ENCODE data around the gene FER1L5. TPM values are rescaled to one million over a fixed set of nuclear protein-coding genes. Genes with fewer than 3 reads are reported as not detected.

Gene FER1L5
- total RNA-seq, 1 experiment from 2014 or later, result 1.2 TPM

- TF ChIP-seq CTCF (conservative IDR thresholded peaks at IDR 0.05), result no peak
- Histone ChIP-seq H3K4ac (ENCODE audit: low read depth, low read length) (no peak overlapping the region), H3K9me3 (ENCODE audit: control insufficient read depth, low read depth, low read length) (no peaks in the 10 kb centered on the region), H3K56ac (ENCODE audit: insufficient read length, low read depth, low read length) (no peak overlapping the region), H3K27me3 (ENCODE audit: insufficient read depth, low read length) (no peaks in the 10 kb centered on the region), H3T11ph (ENCODE audit: low read length) (no peak overlapping the region), H3K23ac (ENCODE audit: insufficient read length, low read depth, low read length) (no peak overlapping the region), H2BK5ac (ENCODE audit: insufficient read length, low read length) (no peak overlapping the region), H4K8ac (replicated peaks; ENCODE audit: insufficient read length, low read depth, low read length) (no peak overlapping the region), H3K27ac (ENCODE audit: insufficient read length, low read depth, low read length) (no peak overlapping the region), H2BK12ac (ENCODE audit: insufficient read length, low read depth, low read length) (no peak overlapping the region), H2BK20ac (ENCODE audit: low read depth, low read length, poor library complexity, severe bottlenecking) (no peak overlapping the region), H3K4me1 (ENCODE audit: insufficient read depth, low read length) (no peaks in the 10 kb centered on the region), H3K79me2 (ENCODE audit: insufficient read depth, low read length) (no peaks in the 10 kb centered on the region), H4K20me1 (ENCODE audit: control insufficient read depth, insufficient read depth, insufficient read length) (no peaks in the 10 kb centered on the region), H2BK120ac (ENCODE audit: low read depth, low read length, poor library complexity, severe bottlenecking) (no peak overlapping the region), H3K79me1 (ENCODE audit: insufficient read depth, low read depth, low read length, poor library complexity, severe bottlenecking) (no peaks in the 10 kb centered on the region), H3K18ac (ENCODE audit: insufficient read length, low read depth, low read length) (no peak overlapping the region), H3K4me2 (ENCODE audit: insufficient read depth, insufficient read length, low read length) (no peak overlapping the region), H2BK15ac (ENCODE audit: low read depth, low read length) (no peak overlapping the region), H3K9ac (ENCODE audit: extremely low read depth, insufficient read length, low read length) (no peak overlapping the region), H3K23me2 (ENCODE audit: insufficient read length, low read depth, low read length, poor library complexity, severe bottlenecking) (no peaks in the 10 kb centered on the region), H4K5ac (ENCODE audit: insufficient read length, low read depth, low read length) (no peak overlapping the region), H2AFZ (ENCODE audit: low read length) (no peak overlapping the region), H3K14ac (ENCODE audit: insufficient read depth, low read length) (no peak overlapping the region), H4K91ac (ENCODE audit: insufficient read length, low read depth, low read length) (no peak overlapping the region), H2AK5ac (ENCODE audit: insufficient read length, low read length) (no peak overlapping the region)
- Mint-ChIP-seq H3K27ac (peak overlapping the region in 1 of 3 experiments; percentile 20; a peak in 1 of 7 replicates), H3K36me3 (ENCODE audit: insufficient read depth in 1 of 3, low read depth in 3 of 3) (no peaks in the 10 kb centered on the region), H3K9me3 (no peaks in the 10 kb centered on the region), H3K27me3 (ENCODE audit: low read depth) (no peaks in the 10 kb centered on the region; the same call in 1 of the 2 replicates), H3K4me1 (peaks cover 13 to 23% of the 10 kb centered on the region in 2 experiments), H3K4me3 (no peak overlapping the region)
- WGBS (ENCODE audit: extremely low coverage, insufficient read length, low lambda C conversion rate), result no CpG with 5 or more reads among the region's 13 CpGs
- DNase-seq, result no peak
These were observed 41.6 kb downstream of the FER1L5 start for GRCh38 chr2:96683972-96684820.
